GM13977 (cell line): ENCODE data around the gene DOLK.
A peak's percentile ranks its signal among the peaks of the same experiment; 100 is the strongest.

Experiments used
- DNase-seq: peaks from one replicate; pipeline ENCODE4 v3.0.0; 2012; ENCODE audit warnings: low spot score
- in situ Hi-C: fragments of 300-500 bp; cut with MboI; formaldehyde crosslinking; loops from one replicate; pipeline ENCODE4 v1.12.0; 2022; ENCODE audit warnings: low sequenced_read_pairs, low pct_unique_long_range_greater_than_20kb, mixed read lengths, inconsistent platforms; ENCODE audit not compliant: unreplicated experiment
- TF ChIP-seq, protein P1 (sequence below): IDR thresholded peaks from 2 replicates; pipeline ENCODE4 v1.5.1; 2012; ENCODE audit warnings: mild to moderate bottlenecking, control low read depth; ENCODE audit not compliant: insufficient read depth; ENCODE audit errors: extremely low read depth, missing control alignments

The DOLK gene

DNA sequence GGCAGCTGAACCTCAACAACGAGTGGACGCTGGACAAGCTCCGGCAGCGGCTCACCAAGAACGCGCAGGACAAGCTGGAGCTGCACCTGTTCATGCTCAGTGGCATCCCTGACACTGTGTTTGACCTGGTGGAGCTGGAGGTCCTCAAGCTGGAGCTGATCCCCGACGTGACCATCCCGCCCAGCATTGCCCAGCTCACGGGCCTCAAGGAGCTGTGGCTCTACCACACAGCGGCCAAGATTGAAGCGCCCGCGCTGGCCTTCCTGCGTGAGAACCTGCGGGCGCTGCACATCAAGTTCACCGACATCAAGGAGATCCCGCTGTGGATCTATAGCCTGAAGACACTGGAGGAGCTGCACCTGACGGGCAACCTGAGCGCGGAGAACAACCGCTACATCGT lies 39.0 kb downstream of the DOLK start:
- in situ Hi-C loops, result no loop called here
- TF ChIP-seq, protein P1, sequence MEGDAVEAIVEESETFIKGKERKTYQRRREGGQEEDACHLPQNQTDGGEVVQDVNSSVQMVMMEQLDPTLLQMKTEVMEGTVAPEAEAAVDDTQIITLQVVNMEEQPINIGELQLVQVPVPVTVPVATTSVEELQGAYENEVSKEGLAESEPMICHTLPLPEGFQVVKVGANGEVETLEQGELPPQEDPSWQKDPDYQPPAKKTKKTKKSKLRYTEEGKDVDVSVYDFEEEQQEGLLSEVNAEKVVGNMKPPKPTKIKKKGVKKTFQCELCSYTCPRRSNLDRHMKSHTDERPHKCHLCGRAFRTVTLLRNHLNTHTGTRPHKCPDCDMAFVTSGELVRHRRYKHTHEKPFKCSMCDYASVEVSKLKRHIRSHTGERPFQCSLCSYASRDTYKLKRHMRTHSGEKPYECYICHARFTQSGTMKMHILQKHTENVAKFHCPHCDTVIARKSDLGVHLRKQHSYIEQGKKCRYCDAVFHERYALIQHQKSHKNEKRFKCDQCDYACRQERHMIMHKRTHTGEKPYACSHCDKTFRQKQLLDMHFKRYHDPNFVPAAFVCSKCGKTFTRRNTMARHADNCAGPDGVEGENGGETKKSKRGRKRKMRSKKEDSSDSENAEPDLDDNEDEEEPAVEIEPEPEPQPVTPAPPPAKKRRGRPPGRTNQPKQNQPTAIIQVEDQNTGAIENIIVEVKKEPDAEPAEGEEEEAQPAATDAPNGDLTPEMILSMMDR, result no peak
- no peak for DNase-seq

- TF ChIP-seq, protein P1, result no peak
- in situ Hi-C loops, result no loop called here
- DNase-seq, result no peak
Observed at GRCh38 chr9:128906741-128907140, 40.7 kb downstream of the DOLK start.

DNA sequence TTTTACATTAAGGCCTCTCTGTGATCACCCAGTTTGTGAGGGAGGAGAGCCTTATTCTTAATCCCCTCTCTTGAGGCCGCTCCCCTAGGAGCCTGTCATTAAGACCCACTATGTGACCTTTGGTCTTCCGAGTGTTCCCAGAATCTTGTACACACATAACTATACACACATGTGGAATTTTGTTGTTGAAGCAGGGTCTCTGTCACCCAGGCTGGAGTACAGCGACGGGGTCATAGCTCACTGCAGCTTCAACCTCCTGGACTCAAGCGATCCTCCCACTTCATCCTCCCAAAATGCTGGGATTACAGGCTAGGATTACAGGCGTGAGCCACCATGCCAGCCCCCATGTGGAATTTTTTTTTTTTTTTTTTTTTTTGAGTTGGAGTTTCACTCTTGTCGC lies 41.4 kb downstream of the DOLK start:
- in situ Hi-C loops, result no loop called here
- TF ChIP-seq, protein P1, result no peak
- no peak for DNase-seq

GRCh38 chr9:128903871-128904620 lies 43.4 kb downstream of the DOLK start:
- in situ Hi-C loops, result no loop called here
- no peak for DNase-seq

GRCh38 chr9:128903079-128903461 lies 44.3 kb downstream of the DOLK start:
- DNase-seq, result no peak
- TF ChIP-seq, protein P1, result no peak
- in situ Hi-C loops, result no loop called here

More at GRCh38 chr9:128903871-128904620, 43.4 kb downstream of the DOLK start:
- TF ChIP-seq, protein P1, result no peak

DNA sequence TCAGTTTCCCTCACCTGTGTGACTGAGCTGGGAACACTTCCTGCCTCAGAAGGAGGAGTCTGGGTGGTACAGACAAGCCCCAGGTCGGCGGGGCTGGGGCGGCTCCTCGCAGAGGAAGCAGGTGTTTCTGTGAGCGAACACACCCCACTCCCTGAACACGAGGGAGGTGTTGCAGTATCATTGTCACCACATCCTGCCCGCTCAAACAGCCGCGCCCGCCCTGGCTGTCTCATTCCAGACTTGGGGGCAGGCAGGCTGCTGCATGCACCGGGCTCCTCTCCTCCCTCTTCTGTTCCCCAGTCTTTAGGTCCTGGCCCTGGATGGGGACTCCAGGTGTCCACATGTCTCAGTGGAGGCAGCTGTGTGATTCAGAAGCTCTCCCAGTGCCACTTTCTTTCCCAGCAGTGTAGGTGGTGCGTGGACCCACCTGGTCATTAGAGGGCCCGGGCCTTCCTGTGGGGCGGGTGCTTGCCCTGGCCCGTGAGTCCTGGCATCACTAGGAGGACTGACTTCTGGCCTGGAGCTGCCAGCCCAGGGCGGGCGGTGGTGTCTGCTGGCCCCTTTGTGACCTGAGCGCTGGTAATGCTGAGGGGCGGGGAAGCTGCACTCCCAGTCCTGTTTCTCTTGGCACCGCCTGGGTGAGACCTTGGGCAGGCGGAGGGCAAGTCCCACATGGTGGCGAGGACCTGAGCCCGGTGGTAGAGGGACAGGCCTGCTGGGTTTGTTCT lies 44.9 kb downstream of the DOLK start:
- TF ChIP-seq, protein P1, result no peak
- in situ Hi-C loops, result no loop called here
- peak; percentile 81 for DNase-seq
